Prostate gland (tissue), 2 donors: ENCODE measurements around the gene LCK. TPM values are rescaled to one million over a fixed set of nuclear protein-coding genes. Genes with fewer than 3 reads are reported as not detected.

Experiments used
- DNase-seq: peaks from one replicate; pipeline ENCODE4 v3.0.0-alpha.2; 2019; ENCODE audit warnings: low spot score
- H3K27ac ChIP-seq, 2 donors: fragments of 200-600 bp; sonication (generic); 2 replicates each; pipeline ENCODE4 v1.5.1; 2017 to 2019
- H3K27me3 ChIP-seq: fragments of 200-600 bp; sonication (generic); replicated peaks from 2 replicates; pipeline ENCODE4 v1.5.1; 2019; ENCODE audit not compliant: insufficient read depth
- H3K36me3 ChIP-seq, 2 donors: fragments of 200-600 bp; sonication (generic); 1 replicate in 1 of 2; 2 replicates in 1 of 2; pipeline versions ENCODE4 v1.5.1 to v1.8.1; 2017 to 2019
- H3K4me1 ChIP-seq: fragments of 200-600 bp; sonication (generic); replicated peaks from 2 replicates; pipeline ENCODE4 v1.5.1; 2019
- H3K4me3 ChIP-seq, 2 donors: fragments of 200-600 bp; sonication (generic); 2 replicates each; pipeline ENCODE4 v1.5.1; 2017 to 2019
- H3K9me3 ChIP-seq: fragments of 200-600 bp; sonication (generic); 2 replicates; pipeline ENCODE4 v1.5.1; 2017
- CTCF ChIP-seq, 4 experiments: fragments of 200-600 bp in 2 of 4; fragments of 450-650 bp in 2 of 4; sonication (generic) in 2 of 4; IDR thresholded peaks; 1 replicate in 3 of 4; 2 replicates in 1 of 4; pipeline ENCODE4 v1.5.1; 2016 to 2019; ENCODE audit warnings: antibody characterized with exemption in 4 of 4, mild to moderate bottlenecking in 2 of 4, moderate library complexity in 2 of 4
- POLR2A ChIP-seq: fragments of 450-650 bp; IDR thresholded peaks from one replicate; pipeline ENCODE4 v1.6.1; 2016; ENCODE audit warnings: antibody characterized with exemption, mild to moderate bottlenecking
- POLR2AphosphoS5 ChIP-seq: sonication (generic); formaldehyde crosslinking; IDR thresholded peaks from one replicate; pipeline ENCODE4 v1.6.1; 2017; ENCODE audit warnings: antibody characterized with exemption
- WGBS: methylation state at CpG from one replicate; pipeline ENCODE4 v1.1.5; 2018; 5-methylcytosine and 5-hydroxymethylcytosine counted together
- intact Hi-C: fragments of 100-400 bp; cut with DNase I; formaldehyde crosslinking; loops from one replicate; pipeline ENCODE4 v1.14.2; 2022
- total RNA-seq, 2 donors: library from RNA; depleted of rRNA; stranded (reverse); fragments of >200 nt; gene quantifications; one replicate each; pipeline ENCODE4 v1.1.0, GENCODE V29; 2016

Gene LCK
- total RNA-seq, 2 donors from 2014 or later: 1.3 to 4.4 TPM

- TF ChIP-seq CTCF (IDR thresholded peaks at IDR 0.05) (no peak), POLR2A (no peak), POLR2AphosphoS5 (no peak)
- WGBS: 30% methylated on average over 4 of the region's 4 CpGs
- H3K36me3 ChIP-seq: no peaks in the 10 kb centered on the region
- intact Hi-C loops: no loop called here
- H3K27me3 ChIP-seq: no peaks in the 10 kb centered on the region
- H3K4me3 ChIP-seq: no peak overlapping the region
- H3K27ac ChIP-seq: peak overlapping the region in 1 of 2 donors; percentile 81
- no peaks in the 10 kb centered on the region for H3K4me1 ChIP-seq
- no peaks in the 10 kb centered on the region for H3K9me3 ChIP-seq
- DNase-seq: no peak
Observed at GRCh38 chr1:32239337-32239736, 11.7 kb upstream of the LCK start.

- H3K9me3 ChIP-seq: no peaks in the 10 kb centered on the region
- H3K27ac ChIP-seq: peak overlapping the region; percentile 76 to 81
- H3K4me1 ChIP-seq: no peaks in the 10 kb centered on the region
- peak overlapping the region; percentile 36 to 52 for H3K4me3 ChIP-seq
- WGBS: 39% methylated on average over 20 of the region's 20 CpGs
- no peak for DNase-seq
- no peaks in the 10 kb centered on the region for H3K27me3 ChIP-seq
- no peak for TF ChIP-seq CTCF (IDR thresholded peaks at IDR 0.05)
- H3K36me3 ChIP-seq: no peaks in the 10 kb centered on the region
- intact Hi-C loops: loop anchor here (5.0 kb wide), 2 partner anchors 57 to 113 kb away; no protein-coding TSS in a partner anchor
Observed at GRCh38 chr1:32239790-32240139, 11.3 kb upstream of the LCK start.

- intact Hi-C loops: loop anchor here (5.0 kb wide), 2 partner anchors 58 to 112 kb away; no protein-coding TSS in a partner anchor
- DNase-seq: peak; percentile 76
- Histone ChIP-seq H3K36me3 (no peaks in the 10 kb centered on the region), H3K27me3 (no peaks in the 10 kb centered on the region), H3K27ac (peak overlapping the region; percentile 76 to 81), H3K4me1 (no peaks in the 10 kb centered on the region), H3K4me3 (peak overlapping the region; percentile 36 to 52), H3K9me3 (no peaks in the 10 kb centered on the region)
- TF ChIP-seq POLR2A: peak; percentile 90
- peak in 2 of 4 experiments; percentile 28 to 50 for TF ChIP-seq CTCF (IDR thresholded peaks at IDR 0.05)
- TF ChIP-seq POLR2AphosphoS5: peak; percentile 81
- WGBS: 2% methylated on average over 57 of the region's 62 CpGs
Observed at GRCh38 chr1:32240140-32240951, 10.7 kb upstream of the LCK start.

GRCh38 chr1:32241001-32241763, 9.9 kb upstream of the LCK start:
- Histone ChIP-seq H3K4me3 (peak overlapping the region; percentile 36 to 52), H3K27ac (peak overlapping the region; percentile 76 to 81), H3K27me3 (no peaks in the 10 kb centered on the region), H3K4me1 (no peaks in the 10 kb centered on the region), H3K9me3 (no peaks in the 10 kb centered on the region), H3K36me3 (no peaks in the 10 kb centered on the region)
- TF ChIP-seq POLR2AphosphoS5 (no peak), POLR2A (peak; percentile 39), CTCF (IDR thresholded peaks at IDR 0.05) (peak in 1 of 4 experiments; percentile 21)
- intact Hi-C loops: loop anchor here (5.0 kb wide), 2 partner anchors 59 to 111 kb away; no protein-coding TSS in a partner anchor
- 2% methylated on average over 38 of the region's 55 CpGs for WGBS
- peak; percentile 41 for DNase-seq
